Medulla oblongata (tissue), 1 donor: Measurements from ENCODE around the gene CDH12.

Experiments
- DNase-seq: peaks from one replicate; pipeline ENCODE4 v3.0.0-alpha.2; 2015; ENCODE audit errors: extremely low spot score

CDH12 gene

DNA sequence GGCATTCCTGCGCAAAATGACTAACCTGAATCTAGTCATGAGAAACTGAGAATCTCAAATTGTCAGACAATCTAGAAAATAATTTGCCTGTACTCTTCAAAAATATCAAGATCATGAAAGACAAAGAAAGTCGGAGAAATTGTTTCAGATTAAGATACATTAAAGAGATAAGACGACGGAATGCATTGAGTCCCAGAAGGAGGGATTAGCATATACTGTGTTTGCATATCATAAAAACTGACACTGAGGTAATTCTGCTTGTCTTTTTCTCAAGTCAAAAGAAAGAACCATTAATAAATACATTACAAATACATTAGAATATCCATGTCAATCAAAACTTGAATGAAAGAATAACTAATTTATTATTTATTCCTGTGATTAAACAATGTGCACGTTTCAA lies 88.4 kb downstream of the CDH12 start:
- DNase-seq = no peak

GRCh38 chr5:22757776-22758175 lies 95.4 kb downstream of the CDH12 start:
- no peak for DNase-seq

- no peak for DNase-seq
These were observed 99.0 kb downstream of the CDH12 start for GRCh38 chr5:22754155-22754554.

DNA sequence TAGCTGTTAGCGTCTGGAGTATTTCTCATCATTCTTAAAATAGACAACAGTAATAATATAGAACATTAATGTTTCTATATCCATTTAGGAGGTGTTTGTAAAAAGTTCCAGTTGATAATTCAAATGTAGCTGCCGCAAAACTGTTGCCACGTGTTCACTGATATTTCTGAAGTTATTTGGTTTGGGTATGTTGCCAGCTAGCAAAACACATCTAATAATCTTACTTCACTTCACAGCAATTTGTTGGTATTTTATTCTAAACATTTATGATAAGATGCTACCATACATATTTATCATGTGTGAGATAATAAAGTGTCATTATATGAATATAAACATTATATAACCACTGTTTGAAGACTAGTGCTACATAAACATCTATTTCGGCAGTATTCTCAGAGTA lies 101.6 kb downstream of the CDH12 start:
- DNase-seq = no peak

DNA sequence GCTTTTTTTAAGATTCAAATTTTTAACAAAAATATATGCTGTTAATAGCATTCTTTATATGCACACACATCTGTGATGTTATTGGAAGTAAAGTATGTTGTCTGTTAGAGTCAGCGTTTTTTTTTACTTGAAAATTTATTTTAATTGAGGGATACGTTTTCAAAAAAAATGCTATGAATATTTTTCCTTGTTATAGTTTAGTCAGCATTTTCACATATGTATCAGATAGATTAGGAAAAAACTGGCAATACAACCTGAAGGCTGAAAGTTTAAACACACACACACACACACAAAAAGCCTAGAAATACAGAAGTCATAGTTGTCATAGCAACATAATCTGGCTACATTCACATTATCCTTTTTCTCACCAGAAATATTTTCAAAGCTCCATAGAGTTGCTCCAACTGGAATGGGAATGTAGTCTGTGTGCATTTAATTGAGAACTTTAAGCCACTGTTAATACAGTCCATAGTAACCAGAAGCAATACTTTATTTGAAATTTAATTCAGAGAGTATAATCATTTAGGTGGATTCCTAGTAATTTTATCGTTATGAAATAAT lies 116.6 kb downstream of the CDH12 start:
- DNase-seq = no peak

DNA sequence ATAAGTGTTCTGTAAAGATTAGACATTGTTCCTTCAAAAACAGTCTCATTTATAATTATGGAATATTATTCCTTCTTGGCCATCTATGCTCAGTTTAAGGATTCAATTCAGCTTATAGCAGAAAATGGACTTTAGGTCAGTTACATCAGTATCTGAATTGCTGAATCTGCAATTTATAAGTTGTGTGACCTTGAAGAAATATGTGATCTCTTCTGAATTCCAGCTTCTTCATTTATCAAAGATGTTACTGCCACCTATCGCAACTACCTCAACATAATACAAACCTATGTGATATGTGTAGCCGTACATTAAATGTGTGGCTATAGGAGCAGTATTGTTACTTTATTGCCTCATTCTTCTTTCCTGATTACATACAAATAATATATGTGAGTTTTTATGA lies 118.2 kb downstream of the CDH12 start:
- no peak for DNase-seq

DNA sequence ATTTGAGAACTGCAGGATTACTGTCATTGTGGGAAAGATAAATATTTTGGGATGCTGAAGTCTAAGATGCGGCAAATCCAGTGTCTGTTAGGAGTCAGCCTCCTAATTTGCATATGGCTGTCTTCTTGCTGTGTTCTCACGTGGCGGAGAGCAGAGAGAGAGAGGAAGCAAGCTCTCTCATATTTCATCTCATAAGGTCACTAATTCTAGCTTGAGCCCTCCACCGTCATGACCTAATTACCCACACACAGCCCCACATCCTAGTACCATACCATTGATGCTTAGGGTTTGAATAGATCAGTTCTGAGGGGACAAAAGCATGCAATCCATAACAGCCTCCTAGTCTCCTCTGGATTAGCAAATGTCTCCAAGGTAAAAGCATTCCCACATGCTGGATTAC lies 124.5 kb downstream of the CDH12 start:
- DNase-seq = no peak

DNA sequence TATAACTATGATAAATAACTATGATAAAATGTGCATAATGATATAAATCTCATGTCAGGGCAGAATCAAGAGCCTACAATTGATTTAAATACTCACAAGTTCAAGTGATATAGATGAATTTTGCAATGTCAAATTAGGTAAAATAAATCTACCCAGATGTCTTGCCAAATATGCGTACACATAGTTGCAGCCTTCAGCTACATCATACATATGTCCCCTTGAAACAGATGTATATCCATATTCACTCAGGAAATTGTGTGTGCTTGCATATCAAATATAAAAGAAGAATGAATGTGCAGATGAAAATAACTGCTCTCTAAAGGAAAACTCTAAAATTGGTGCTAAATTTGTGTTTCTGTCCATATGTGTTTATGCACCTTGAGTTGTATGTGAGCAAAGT lies 130.7 kb downstream of the CDH12 start:
- no peak for DNase-seq

- no peak for DNase-seq
These were observed 131.1 kb downstream of the CDH12 start for GRCh38 chr5:22722056-22722455.

DNA sequence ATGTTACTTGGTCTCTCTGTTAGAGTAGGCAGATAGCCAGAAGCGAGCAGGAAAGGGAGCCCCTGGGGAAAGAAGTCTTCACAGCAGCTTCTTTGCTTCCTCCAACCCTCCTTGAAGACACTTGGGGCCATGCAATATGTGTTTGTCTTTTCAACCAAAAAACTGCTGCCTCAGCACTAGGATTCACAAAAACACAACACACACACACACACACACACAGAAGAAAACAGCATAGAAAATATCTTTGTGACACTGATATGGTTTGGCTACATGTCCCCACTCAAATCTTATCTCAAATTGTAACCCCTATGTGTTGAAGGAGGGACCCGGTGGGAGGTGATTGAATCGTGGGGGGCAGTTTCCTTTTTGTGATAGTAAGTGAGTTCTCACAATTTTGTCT lies 133.3 kb downstream of the CDH12 start:
- DNase-seq = no peak

- no peak for DNase-seq
These were observed 142.5 kb downstream of the CDH12 start for GRCh38 chr5:22710660-22711059.

DNA sequence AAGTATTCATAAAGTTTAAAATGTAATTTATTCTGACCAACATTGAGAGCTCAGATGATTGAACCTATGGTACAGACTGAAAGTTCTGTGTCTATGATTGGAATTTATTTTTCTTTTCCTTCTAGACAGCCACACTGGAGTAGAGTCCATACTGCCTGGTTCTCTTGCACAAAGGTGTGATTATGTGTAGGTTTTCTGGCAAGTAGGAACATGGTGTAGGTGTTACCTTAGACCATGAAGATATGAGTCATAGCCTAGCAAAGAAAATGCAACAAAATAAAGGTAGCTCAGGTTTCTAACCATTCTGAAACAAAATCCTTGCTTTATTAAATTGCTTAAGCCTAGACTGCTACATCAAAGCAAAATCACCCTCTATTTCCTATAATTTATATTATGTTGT lies 143.4 kb downstream of the CDH12 start:
- DNase-seq = no peak

DNA sequence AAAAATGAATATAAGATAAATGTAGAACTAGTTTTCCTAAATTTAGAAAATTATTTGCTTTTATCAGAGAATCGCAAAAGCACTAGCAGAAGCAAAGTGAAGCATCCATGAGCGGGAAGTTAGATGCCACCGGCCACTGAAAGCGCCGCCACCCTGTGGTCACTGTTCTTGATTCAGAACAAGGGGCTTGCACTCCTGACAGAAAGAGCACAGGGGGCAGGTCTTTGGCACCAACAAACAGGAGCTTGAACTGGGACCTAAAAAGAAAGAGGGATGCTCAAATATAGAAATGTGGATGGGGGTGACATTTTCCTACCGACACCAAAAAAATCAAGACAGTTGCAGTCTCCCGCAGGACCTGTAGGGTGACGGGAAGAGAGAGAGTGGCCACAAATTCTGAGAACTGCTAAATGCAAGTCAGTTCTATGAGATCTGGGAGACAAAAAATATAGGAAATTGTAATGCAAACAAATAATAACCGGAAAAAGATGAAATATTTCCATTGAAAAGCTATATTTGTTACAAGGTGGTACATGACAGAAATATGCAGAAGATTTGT lies 144.3 kb downstream of the CDH12 start:
- no peak for DNase-seq

GRCh38 chr5:22706901-22707300 lies 146.2 kb downstream of the CDH12 start:
- no peak for DNase-seq

GRCh38 chr5:22699319-22699718 lies 153.8 kb downstream of the CDH12 start:
- DNase-seq = no peak

GRCh38 chr5:22693121-22693520 lies 160.0 kb downstream of the CDH12 start:
- no peak for DNase-seq

- no peak for DNase-seq
These were observed 170.1 kb downstream of the CDH12 start for GRCh38 chr5:22683050-22683449.

DNA sequence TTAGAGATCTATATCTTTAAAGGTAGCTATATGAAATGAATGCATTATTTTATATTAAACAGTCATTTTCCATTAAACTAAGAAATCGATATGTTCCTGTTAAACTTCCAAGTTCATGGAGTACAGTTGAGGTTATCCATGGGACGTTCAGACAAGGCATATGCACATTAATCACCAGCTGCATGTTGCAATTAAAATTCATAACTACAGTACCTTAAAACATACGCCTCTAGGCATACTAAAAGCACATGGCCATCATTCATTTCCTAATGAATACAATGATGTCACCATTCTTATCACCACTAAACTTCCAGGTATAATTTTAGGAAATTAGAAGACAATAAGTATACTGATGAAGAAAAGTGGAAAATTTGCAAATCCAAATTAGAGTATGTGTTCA lies 174.3 kb downstream of the CDH12 start:
- DNase-seq = no peak

- no peak for DNase-seq
These were observed 180.0 kb downstream of the CDH12 start for GRCh38 chr5:22673131-22673530.

GRCh38 chr5:22669345-22669744 lies 183.8 kb downstream of the CDH12 start:
- no peak for DNase-seq

GRCh38 chr5:22665801-22666200 lies 187.3 kb downstream of the CDH12 start:
- DNase-seq = no peak

DNA sequence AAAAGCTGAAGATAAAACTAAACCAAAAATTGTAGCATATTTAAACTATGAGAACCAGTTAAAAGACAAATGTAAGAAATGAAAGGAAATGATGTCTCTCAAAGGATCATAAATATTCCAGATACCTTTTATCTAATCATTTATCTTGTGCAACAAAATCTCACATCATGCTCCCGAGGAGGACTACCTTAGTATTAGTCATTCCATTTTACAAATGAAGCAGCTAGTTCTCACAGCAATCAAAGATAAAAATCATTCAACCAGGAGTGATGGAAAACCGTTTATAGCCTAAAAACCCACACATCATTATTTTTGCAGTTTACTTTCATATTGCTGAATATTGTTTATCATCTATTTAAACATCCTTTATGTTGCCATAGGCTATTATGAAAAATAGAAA lies 190.0 kb downstream of the CDH12 start:
- no peak for DNase-seq

- DNase-seq = no peak
These were observed 190.8 kb downstream of the CDH12 start for GRCh38 chr5:22662391-22662790.

DNA sequence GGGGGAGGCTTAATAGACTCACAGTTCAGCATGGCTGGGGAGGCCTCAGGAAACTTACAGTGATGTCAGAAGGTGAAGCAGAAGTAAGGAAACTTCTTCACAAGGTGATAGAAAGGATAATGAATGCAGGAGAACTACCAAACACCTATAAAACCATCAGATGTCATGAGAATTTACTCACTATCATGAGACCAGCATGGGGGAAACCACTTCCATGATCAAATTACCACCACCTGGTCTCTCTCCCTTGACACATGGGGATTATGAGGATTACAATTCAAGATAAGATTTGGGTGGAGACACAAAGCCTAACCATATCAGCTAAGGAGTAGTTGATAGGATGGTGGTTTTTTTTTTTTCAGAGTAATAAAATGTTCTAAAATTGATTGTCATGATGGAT lies 201.8 kb downstream of the CDH12 start:
- no peak for DNase-seq
